ENCODE measurements around the gene NDUFB7. TPM values are rescaled to one million over a fixed set of nuclear protein-coding genes. Genes with fewer than 3 reads are reported as not detected.

The NDUFB7 gene
- total RNA-seq (2022; extraction: Qiagen RNA extraction), result 176 to 210 TPM (median 197 TPM) in 5 replicates

GRCh38 chr19:14571695-14572490, at the start of gene NDUFB7:
Gene NDUFB7 (minus strand): TSS chr19:14572066. CDS start chr19:14572000, 66 bp downstream.

GRCh38 chr19:14582894-14583340, 11.1 kb upstream of the NDUFB7 start, which contains the start of gene CLEC17A:
Gene CLEC17A (plus strand): TSS chr19:14583084. CDS start chr19:14583161, 77 bp downstream.

GRCh38 chr19:14529254-14530004, 42.4 kb downstream of the NDUFB7 start, which contains the start of gene TECR:
Gene TECR (plus strand): TSS chr19:14529594. CDS start chr19:14529697, 103 bp downstream.

DNA sequence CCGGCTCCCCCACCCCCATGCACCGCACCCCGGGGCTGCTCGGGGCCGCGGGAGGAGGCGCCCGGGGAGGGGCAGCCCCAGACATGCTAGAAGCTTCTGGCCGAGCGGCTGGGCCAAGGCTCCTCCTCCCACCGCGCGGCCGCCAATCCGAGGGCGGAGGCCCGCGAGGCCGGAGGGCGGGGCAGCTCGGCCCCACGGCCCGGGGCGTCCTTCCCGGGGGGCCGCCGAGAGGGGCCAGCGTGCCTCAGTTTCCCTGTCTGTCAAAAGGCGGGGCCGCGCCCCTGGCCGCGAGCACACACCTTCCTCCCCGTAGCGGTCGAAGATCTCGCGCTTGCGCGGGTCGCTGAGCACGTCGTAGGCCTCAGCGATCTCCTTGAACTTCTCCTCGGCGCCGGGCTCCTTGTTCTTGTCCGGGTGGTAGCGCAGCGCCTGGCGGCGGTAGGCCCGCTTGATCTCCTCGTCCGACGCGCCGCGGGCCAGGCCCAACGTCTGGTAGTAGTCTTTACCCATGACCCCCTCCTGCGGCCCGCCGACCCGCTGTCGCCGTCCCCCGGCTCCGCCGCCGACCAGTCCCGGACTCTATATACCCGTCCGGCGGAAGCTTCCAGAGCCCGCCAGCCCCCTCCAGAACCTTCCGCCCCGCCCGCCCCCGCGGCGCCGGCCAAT, 53.9 kb downstream of the NDUFB7 start, which contains the start of gene DNAJB1:
TSS of gene DNAJB1 (minus strand) at position 558 of the 666 bp plus-strand sequence. CDS start at position 510, 48 bp downstream.

Other genes with a start within 250 kb of the NDUFB7 start
- 62.9 to 95.1 TPM (median 88.0 TPM) in 5 replicates for gene ADGRE5, start 190.6 kb downstream of the NDUFB7 start, total RNA-seq (2022; extraction: Qiagen RNA extraction)
- gene DDX39A, start 152.7 kb downstream of the NDUFB7 start, total RNA-seq (2022; extraction: Qiagen RNA extraction), result 113 to 138 TPM (median 128 TPM) in 5 replicates
- 63.8 to 83.2 TPM (median 81.1 TPM) in 5 replicates for gene PKN1, start 138.8 kb downstream of the NDUFB7 start, total RNA-seq (2022; extraction: Qiagen RNA extraction)
- 0.09 to 0.26 TPM (median 0.12 TPM) in 5 replicates for gene PTGER1, start 96.7 kb downstream of the NDUFB7 start, total RNA-seq (2022; extraction: Qiagen RNA extraction)
- gene GIPC1, start 75.9 kb downstream of the NDUFB7 start, total RNA-seq (2022; extraction: Qiagen RNA extraction), result 91.4 to 154 TPM (median 146 TPM) in 5 replicates
- gene DNAJB1, start 53.7 kb downstream of the NDUFB7 start, total RNA-seq (2022; extraction: Qiagen RNA extraction), result 175 to 239 TPM (median 206 TPM) in 5 replicates
- gene TECR, start 42.5 kb downstream of the NDUFB7 start, total RNA-seq (2022; extraction: Qiagen RNA extraction), result 155 to 183 TPM (median 173 TPM) in 5 replicates
- gene CLEC17A, start 11.0 kb upstream of the NDUFB7 start, total RNA-seq (2022; extraction: Qiagen RNA extraction), result not detected in 5 replicates
- not detected in 5 replicates for gene ADGRE3, start 102.8 kb upstream of the NDUFB7 start, total RNA-seq (2022; extraction: Qiagen RNA extraction)
- 2.0 to 3.5 TPM (median 3.1 TPM) in 5 replicates for gene ZNF333, start 118.0 kb upstream of the NDUFB7 start, total RNA-seq (2022; extraction: Qiagen RNA extraction)
- gene ADGRE2, start 206.5 kb upstream of the NDUFB7 start, total RNA-seq (2022; extraction: Qiagen RNA extraction), result 0.44 to 1.1 TPM (median 0.56 TPM) in 5 replicates